HUES64 (cell line): Measurements from ENCODE around the gene SMG9.

Experiments used
- H3K27ac ChIP-seq: 2 replicates; pipeline ENCODE4 v1.7.0; 2013; ENCODE audit warnings: low read depth, low read length, inconsistent platforms
- H3K27me3 ChIP-seq: 2 replicates; pipeline ENCODE4 v1.6.1; 2013; ENCODE audit warnings: mild to moderate bottlenecking, low read length; ENCODE audit not compliant: insufficient read depth
- H3K36me3 ChIP-seq: 2 replicates; pipeline ENCODE4 v1.6.1; 2013; ENCODE audit warnings: mild to moderate bottlenecking, low read length; ENCODE audit not compliant: insufficient read depth
- H3K4me1 ChIP-seq: 2 replicates; pipeline ENCODE4 v1.6.1; 2013; ENCODE audit warnings: mild to moderate bottlenecking, low read length, moderate library complexity; ENCODE audit not compliant: insufficient read depth
- H3K4me3 ChIP-seq: 2 replicates; pipeline ENCODE4 v1.5.1; 2013; ENCODE audit warnings: mild to moderate bottlenecking, low read length, moderate library complexity
- H3K9ac ChIP-seq: 2 replicates; pipeline ENCODE4 v1.6.1; 2013; ENCODE audit warnings: mild to moderate bottlenecking, low read depth, low read length
- H3K9me3 ChIP-seq: 2 replicates; pipeline ENCODE4 v1.6.1; 2013; ENCODE audit warnings: low read depth, low read length; ENCODE audit not compliant: insufficient read depth
- WGBS: fragments of 150-250, 120-280 bp; methylation state at CpG from one replicate; pipeline ENCODE4 v1.1.7; 2013; ENCODE audit warnings: missing lambda C conversion rate; 5-methylcytosine and 5-hydroxymethylcytosine counted together

Gene SMG9

GRCh38 chr19:43786665-43787064, 31.9 kb upstream of the SMG9 start:
- 36% methylated on average over 1 of the region's 1 CpG for WGBS
- Histone ChIP-seq H3K4me3 (no peak overlapping the region), H3K27ac (no peak overlapping the region), H3K36me3 (no peaks in the 10 kb centered on the region), H3K9ac (no peak overlapping the region), H3K27me3 (no peaks in the 10 kb centered on the region), H3K4me1 (no peaks in the 10 kb centered on the region), H3K9me3 (no peaks in the 10 kb centered on the region)

GRCh38 chr19:43784981-43785808, 30.4 kb upstream of the SMG9 start:
- H3K4me1 ChIP-seq: no peaks in the 10 kb centered on the region
- H3K9me3 ChIP-seq: no peaks in the 10 kb centered on the region
- H3K4me3 ChIP-seq: no peak overlapping the region
- H3K36me3 ChIP-seq: no peaks in the 10 kb centered on the region
- 30% methylated on average over 10 of the region's 10 CpGs for WGBS
- H3K27ac ChIP-seq: no peak overlapping the region
- no peak overlapping the region for H3K9ac ChIP-seq
- H3K27me3 ChIP-seq: no peaks in the 10 kb centered on the region

- Histone ChIP-seq H3K4me3 (no peak overlapping the region), H3K27ac (no peak overlapping the region), H3K36me3 (no peaks in the 10 kb centered on the region), H3K4me1 (peaks cover 7% of the 10 kb centered on the region), H3K27me3 (no peaks in the 10 kb centered on the region), H3K9me3 (no peaks in the 10 kb centered on the region), H3K9ac (no peak overlapping the region)
- WGBS: 60% methylated on average over 4 of the region's 4 CpGs
These were observed 29.6 kb upstream of the SMG9 start for GRCh38 chr19:43784241-43784980.

- Histone ChIP-seq H3K27me3 (no peaks in the 10 kb centered on the region), H3K4me3 (no peak overlapping the region), H3K27ac (no peak overlapping the region), H3K36me3 (no peaks in the 10 kb centered on the region), H3K4me1 (peaks cover 9% of the 10 kb centered on the region), H3K9ac (no peak overlapping the region), H3K9me3 (no peaks in the 10 kb centered on the region)
- 89% methylated on average over 8 of the region's 8 CpGs for whole genome bisulfite sequencing
These were observed 28.9 kb upstream of the SMG9 start for GRCh38 chr19:43783636-43784035.

GRCh38 chr19:43782689-43783231, 28.0 kb upstream of the SMG9 start:
- H3K36me3 ChIP-seq: no peaks in the 10 kb centered on the region
- H3K27me3 ChIP-seq: no peaks in the 10 kb centered on the region
- WGBS: 92% methylated on average over 24 of the region's 24 CpGs
- H3K9ac ChIP-seq: no peak overlapping the region
- H3K4me3 ChIP-seq: no peak overlapping the region
- no peaks in the 10 kb centered on the region for H3K9me3 ChIP-seq
- peaks cover 13% of the 10 kb centered on the region for H3K4me1 ChIP-seq
- no peak overlapping the region for H3K27ac ChIP-seq

GRCh38 chr19:43782311-43782660, 27.5 kb upstream of the SMG9 start:
- 82% methylated on average over 7 of the region's 8 CpGs for WGBS

GRCh38 chr19:43781630-43782310, 27.0 kb upstream of the SMG9 start:
- 95% methylated on average over 14 of the region's 14 CpGs for WGBS
- no peak overlapping the region for H3K4me3 ChIP-seq
- H3K27me3 ChIP-seq: no peaks in the 10 kb centered on the region
- no peak overlapping the region for H3K9ac ChIP-seq
- H3K36me3 ChIP-seq: no peaks in the 10 kb centered on the region
- no peaks in the 10 kb centered on the region for H3K9me3 ChIP-seq
- H3K27ac ChIP-seq: no peak overlapping the region
- H3K4me1 ChIP-seq: peaks cover 19% of the 10 kb centered on the region

More at GRCh38 chr19:43782311-43782660, 27.5 kb upstream of the SMG9 start:
- Histone ChIP-seq H3K36me3 (no peaks in the 10 kb centered on the region), H3K9ac (no peak overlapping the region), H3K27ac (no peak overlapping the region), H3K9me3 (no peaks in the 10 kb centered on the region), H3K4me1 (peaks cover 18% of the 10 kb centered on the region), H3K4me3 (no peak overlapping the region), H3K27me3 (no peaks in the 10 kb centered on the region)

DNA sequence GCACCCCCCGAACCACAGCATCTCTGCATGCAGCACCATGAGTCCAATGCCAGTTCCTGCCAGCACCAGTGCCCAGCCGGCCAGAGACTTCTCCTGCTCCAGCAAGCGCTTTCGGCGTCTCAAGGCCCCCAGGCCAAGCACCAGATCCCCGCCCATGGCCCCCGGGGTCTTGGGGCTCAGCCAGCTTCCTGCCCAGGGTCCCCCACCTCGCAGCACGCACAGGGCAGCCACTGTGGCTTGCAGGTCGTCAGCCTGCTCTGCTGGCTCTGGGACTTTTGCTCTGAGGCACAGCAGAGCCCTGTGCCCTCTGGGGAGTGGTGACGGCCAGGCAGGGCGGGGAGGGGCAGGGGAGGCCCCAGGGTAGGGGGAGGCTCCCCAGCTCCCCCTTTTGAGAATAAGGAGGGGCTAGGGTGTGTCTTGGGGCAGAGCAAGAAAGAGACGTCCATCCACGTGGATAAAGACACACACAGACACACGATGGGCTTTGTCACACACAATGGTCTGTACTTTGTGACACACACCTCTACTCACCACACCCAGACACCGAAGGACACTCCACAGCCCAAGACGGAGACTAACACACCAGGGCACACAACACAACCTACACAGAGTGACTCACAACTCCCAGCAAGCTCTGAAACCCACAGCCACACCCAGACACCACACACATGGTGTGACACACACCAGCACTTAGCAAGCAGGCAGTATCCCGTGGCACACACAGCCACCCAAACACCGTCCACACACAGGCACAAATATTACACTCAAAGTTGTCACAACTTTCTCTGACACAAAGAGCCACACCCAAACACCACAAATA, 26.2 kb upstream of the SMG9 start, which contains the start of gene KCNN4:
KCNN4 (minus strand) TSS at position 268 of the 820 bp plus-strand sequence; CDS start at position 156, 112 bp downstream.
- WGBS: 73% methylated on average over 19 of the region's 19 CpGs
- Histone ChIP-seq H3K4me1 (peaks cover 19% of the 10 kb centered on the region), H3K36me3 (no peaks in the 10 kb centered on the region), H3K9ac (no peak within 1 kb of the TSS), H3K27me3 (no peaks in the 10 kb centered on the region), H3K4me3 (no peak within 1 kb of the TSS), H3K27ac (no peak within 1 kb of the TSS), H3K9me3 (no peaks in the 10 kb centered on the region)

DNA sequence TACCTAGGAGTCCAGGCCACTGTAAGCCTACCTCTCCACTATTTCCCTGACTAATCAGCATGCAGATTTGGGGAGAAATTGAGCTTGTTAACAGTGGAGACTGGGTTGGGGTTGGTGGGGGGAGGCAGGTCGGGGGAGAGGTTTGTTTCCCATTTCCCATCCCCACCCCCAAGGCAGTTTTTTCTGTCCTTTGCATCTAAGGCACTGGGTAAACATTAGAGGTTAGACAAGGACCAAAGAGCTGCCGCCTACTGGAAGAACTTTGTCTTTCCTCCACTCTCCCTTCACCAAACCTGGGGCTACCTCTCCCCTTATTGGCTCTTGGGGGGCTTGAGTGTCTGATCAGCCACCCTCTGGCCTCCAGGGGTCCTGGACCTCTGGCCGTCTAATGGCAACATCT, 25.1 kb upstream of the SMG9 start:
- Histone ChIP-seq H3K9me3 (no peaks in the 10 kb centered on the region), H3K9ac (no peak overlapping the region), H3K4me1 (peaks cover 19% of the 10 kb centered on the region), H3K27me3 (peaks cover 8% of the 10 kb centered on the region), H3K36me3 (no peaks in the 10 kb centered on the region), H3K27ac (no peak overlapping the region), H3K4me3 (no peak overlapping the region)
- WGBS: 62% methylated on average over 2 of the region's 3 CpGs

DNA sequence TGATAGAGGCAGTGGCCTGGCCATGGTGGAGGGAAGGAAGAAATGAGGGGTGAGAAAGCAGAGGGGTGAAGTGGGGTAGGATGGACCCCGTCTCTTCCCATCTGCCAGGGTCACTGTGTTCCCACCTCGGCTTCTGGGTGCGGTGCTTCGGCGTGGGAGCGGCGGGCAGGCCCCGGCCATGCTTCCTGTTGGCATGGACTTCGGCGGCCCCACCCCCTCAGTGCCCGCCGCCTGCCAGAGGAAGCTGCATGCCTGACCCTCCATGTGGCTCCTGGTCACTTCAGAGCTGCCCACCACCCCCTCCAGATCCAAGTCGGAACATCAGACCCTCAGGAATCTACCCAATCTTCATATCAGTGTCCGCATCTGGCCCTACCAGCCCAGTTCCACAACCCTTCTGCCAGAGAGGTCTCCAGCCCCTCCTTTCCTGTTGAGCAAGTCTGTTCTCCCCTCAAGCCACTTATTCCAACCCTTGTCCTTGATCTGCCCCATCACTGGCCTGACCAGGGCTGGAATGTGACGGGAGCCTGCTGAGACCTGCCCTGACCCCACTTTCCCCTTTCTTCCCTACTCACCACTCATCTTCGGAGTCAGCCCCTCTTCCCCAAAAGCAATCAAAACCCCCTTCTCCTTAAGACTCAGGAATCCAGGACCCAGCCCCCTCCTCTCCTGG, 24.5 kb upstream of the SMG9 start:
- Histone ChIP-seq H3K27me3 (peaks cover 14% of the 10 kb centered on the region), H3K27ac (no peak overlapping the region), H3K4me3 (no peak overlapping the region), H3K36me3 (no peaks in the 10 kb centered on the region), H3K9ac (no peak overlapping the region), H3K4me1 (peaks cover 19% of the 10 kb centered on the region), H3K9me3 (no peaks in the 10 kb centered on the region)
- WGBS: 87% methylated on average over 16 of the region's 16 CpGs
